Measurements from ENCODE around the gene TSPAN14.

Gene TSPAN14

GRCh38 chr10:80504897-80505465, 50.9 kb downstream of the TSPAN14 start:
- no peak for DNase-seq (ENCODE audit: low read depth)

GRCh38 chr10:80506189-80506575, 52.1 kb downstream of the TSPAN14 start:
- no peak for DNase-seq (ENCODE audit: low read depth)

- no peak for DNase-seq (ENCODE audit: low read depth)
Observed at GRCh38 chr10:80506836-80507487, 52.9 kb downstream of the TSPAN14 start.

GRCh38 chr10:80509108-80509402, 54.9 kb downstream of the TSPAN14 start:
- DNase-seq (ENCODE audit: low read depth): no peak

GRCh38 chr10:80509403-80510161, 55.5 kb downstream of the TSPAN14 start:
- DNase-seq (ENCODE audit: low read depth): no peak

- no peak for DNase-seq (ENCODE audit: low read depth)
Observed at GRCh38 chr10:80512031-80512526, 58.0 kb downstream of the TSPAN14 start.

- DNase-seq (ENCODE audit: low read depth): no peak
Observed at GRCh38 chr10:80513106-80513505, 59.0 kb downstream of the TSPAN14 start.

GRCh38 chr10:80515511-80515910, 61.4 kb downstream of the TSPAN14 start:
- DNase-seq (ENCODE audit: low read depth): no peak

- no peak for DNase-seq (ENCODE audit: low read depth)
Observed at GRCh38 chr10:80515941-80516340, 61.8 kb downstream of the TSPAN14 start.

- no peak for DNase-seq (ENCODE audit: low read depth)
Observed at GRCh38 chr10:80516506-80517075, 62.5 kb downstream of the TSPAN14 start.

GRCh38 chr10:80517416-80518142, 63.5 kb downstream of the TSPAN14 start:
- no peak for DNase-seq (ENCODE audit: low read depth)

GRCh38 chr10:80518143-80518806, 64.2 kb downstream of the TSPAN14 start:
- no peak for DNase-seq (ENCODE audit: low read depth)

GRCh38 chr10:80518807-80519360, 64.8 kb downstream of the TSPAN14 start:
- no peak for DNase-seq (ENCODE audit: low read depth)

GRCh38 chr10:80519936-80520650, 66.0 kb downstream of the TSPAN14 start:
- DNase-seq (ENCODE audit: low read depth): no peak

- DNase-seq (ENCODE audit: low read depth): no peak
Observed at GRCh38 chr10:80520661-80521470, 66.8 kb downstream of the TSPAN14 start.

GRCh38 chr10:80522756-80523363, 68.8 kb downstream of the TSPAN14 start:
- no peak for DNase-seq (ENCODE audit: low read depth)

GRCh38 chr10:80523773-80524172, 69.7 kb downstream of the TSPAN14 start:
- DNase-seq (ENCODE audit: low read depth): no peak

GRCh38 chr10:80524190-80524909, 70.2 kb downstream of the TSPAN14 start:
- no peak for DNase-seq (ENCODE audit: low read depth)

GRCh38 chr10:80526218-80526617, 72.1 kb downstream of the TSPAN14 start:
- DNase-seq (ENCODE audit: low read depth): no peak

Data from stimulated activated CD4-positive, alpha-beta T cell treated with anti-CD3 and anti-CD28 coated beads, Interleukin-2, amount 100 ng/mL, for 4 hours (primary cell).